CD4-positive, alpha-beta T cell treated with Interleukin-4 for 4 hours (primary cell): ENCODE results near the gene GLYATL1.

Experiments
- DNase-seq: peaks from one replicate; pipeline ENCODE4 v3.0.0-alpha.2; 2020

Gene GLYATL1

DNA sequence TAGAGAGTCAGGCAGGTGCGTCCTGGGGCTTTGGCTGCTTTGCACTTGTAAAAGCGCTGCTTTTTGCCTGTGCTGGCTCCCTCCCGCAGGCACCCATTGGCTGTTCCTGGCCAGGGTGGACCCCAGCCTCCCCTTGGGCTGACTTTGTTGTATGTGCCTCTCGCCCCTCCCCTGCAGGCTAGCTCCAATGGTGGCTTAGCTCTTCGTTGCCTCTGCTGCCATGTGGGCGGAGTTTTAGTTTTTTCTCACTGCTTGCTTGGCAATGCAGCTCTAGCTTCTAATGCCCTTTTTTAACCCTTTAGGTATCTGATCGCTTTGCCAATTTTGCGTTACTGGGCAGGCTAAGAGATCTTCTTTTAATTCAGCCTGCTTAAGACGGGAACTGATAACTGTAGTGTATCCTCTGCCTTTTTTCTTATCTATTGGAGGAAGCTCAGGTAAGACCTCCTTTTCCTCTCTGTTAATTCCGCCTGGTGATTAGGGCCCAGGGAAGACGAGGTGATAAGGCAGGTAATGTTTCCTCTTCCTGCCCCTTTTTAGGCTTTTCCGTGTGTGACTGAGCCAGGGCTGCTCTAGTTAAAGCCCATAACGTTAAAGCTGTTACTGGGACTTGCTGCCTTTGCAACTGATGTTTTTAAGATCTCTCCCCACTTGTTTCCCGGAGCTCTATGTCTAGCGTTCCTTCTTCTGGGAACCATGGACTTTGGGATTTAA lies 11.7 kb upstream of the GLYATL1 start:
- no peak for DNase-seq

GRCh38 chr11:58928107-58928499 lies 11.2 kb upstream of the GLYATL1 start:
- DNase-seq, result no peak

DNA sequence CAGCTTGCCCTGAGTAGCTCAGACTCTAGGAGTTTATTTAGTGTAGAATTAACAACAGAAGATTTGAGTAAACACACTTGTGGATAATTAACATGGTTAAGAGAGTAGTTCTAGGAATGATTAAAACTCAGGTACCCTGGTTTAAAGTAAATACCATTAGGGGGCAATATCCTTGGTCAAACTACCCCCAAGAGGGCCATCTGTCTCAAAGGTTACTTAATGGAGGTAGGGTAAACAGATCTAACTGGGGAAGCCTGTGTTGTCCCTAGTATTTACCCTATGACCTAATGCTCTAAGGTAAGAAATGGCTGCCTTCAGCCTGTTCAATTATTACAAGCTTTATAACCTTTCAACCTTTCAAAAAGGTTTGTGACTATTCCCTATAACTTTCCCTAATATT lies 10.6 kb upstream of the GLYATL1 start:
- no peak for DNase-seq

DNA sequence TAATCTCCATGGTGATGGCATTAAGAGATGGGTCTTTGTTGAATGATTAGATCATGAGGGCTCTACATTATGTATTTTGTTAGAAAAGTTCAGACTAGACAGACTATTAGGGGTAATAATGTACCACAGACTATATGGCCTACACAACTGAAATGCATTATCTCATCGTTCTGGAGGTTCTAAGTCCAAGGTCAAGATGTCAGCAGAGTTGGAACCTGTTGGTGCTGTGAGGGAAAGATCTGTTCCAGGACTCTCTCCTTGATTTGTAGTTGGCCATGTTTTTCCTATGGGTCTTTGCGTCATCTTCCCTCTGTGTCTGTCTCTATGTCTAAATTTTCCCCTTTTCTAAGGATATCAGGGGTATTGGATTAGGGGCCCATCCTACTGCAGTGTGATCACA lies 8.4 kb upstream of the GLYATL1 start:
- DNase-seq, result no peak

DNA sequence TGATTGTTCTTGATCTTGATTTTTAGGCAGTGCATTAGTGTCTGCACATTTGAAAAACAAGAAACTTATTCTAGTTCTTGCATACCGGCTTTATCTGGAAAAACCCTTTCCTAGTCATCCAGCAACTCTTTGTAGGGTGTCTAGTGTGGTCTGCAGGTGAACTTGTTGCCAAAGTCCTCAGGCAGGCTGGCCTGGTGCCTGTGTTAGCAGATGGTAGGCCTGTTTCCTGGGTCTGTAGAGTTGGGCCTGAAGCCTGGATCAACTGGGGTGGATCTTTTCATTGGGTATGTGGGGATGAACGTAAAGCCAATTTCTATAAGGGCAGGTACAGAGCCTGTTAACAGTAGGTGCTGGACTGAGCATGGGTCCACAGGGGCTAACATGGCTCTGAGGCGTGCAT lies 5.6 kb upstream of the GLYATL1 start:
- no peak for DNase-seq

DNA sequence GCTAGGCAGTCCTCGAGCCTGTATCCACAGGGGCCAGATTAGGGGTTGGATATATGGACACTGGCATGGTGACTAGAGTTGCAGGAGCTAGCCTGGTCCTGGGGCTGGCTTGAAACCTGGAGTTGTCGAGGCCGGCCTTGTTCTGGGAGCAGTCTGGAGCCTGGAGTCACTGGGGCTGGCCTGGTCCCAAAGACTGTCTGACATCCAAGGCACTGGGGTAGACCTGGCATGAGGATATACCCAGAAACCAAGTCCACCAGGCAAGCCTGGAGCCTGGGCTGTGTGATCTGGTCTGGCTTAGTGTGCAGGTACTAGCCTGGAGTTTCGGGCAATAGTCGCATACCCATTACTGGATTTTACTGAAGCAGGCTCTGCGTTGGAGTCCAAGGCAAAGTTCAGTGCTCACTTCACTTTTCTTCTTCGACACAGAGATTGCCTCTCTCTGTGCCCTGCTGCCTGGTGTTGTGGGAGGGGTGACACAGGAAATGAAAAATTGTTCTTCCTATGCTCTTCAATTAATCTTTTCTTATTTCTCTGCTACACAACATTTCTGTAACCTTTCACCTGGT lies 4.3 kb upstream of the GLYATL1 start:
- no peak for DNase-seq

- DNase-seq, result no peak
Observed at GRCh38 chr11:58938398-58938797, 890 bp upstream of the GLYATL1 start.

DNA sequence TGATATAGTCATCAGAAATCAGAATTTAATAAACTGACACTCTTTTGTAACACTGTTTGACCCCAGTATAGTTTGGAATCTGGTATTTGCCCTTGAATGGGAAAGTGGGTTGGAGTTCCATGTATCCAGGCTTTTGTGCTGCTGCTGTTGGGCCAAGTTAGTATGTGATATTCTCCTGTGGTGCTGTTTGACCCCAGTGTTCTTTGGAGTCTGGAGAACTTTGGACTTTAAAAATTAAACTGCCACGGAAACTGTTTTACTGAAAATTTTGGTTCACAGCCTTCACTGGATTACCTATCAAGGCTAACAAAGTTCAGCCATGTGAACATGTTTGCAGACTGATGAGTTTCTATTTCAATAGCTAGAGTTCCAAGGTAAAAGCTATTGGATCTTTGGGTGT lies 740 bp downstream of the GLYATL1 start:
- DNase-seq, result no peak

DNA sequence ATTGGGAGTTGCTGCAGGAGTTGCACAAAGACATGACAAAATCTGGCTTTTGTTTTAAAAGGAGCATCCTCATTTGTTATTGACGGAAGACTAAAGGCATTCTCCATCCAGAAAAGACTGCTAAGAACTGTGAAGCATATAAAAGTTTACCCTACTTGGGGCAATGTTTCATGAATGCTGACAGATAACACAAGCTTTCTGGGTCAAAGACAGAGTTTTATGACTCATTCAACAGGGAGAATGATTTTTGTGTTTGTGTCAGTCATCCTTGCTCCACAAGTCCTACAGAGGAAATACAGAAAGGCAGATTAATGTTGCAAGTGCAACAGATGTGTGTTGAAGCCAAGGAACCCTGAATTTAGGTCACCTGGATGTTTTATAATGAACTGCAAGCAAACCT lies 2.5 kb downstream of the GLYATL1 start:
- DNase-seq, result no peak

- DNase-seq, result no peak
Observed at GRCh38 chr11:58945663-58946062, 6.4 kb downstream of the GLYATL1 start.

- DNase-seq, result no peak
Observed at GRCh38 chr11:58949184-58949583, 9.9 kb downstream of the GLYATL1 start.

DNA sequence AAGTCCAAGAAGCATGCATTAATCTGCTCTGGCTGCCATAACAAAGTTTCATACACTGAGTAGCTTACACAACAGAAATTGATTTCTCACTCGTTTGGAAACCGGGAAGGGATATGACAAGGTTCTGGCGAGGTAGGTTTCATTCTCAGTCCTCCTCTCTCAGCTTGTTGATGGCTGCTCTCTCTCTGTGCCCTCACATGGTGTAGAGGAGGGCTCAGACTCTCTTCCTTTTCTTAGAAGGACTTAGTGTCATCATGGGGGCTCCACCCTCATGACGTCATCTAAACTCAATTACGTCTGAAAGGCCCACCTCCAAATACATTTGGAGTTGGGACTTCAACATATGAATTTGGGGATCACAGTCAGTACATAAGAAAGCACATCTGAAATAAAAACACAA lies 18.6 kb downstream of the GLYATL1 start:
- no peak for DNase-seq

GRCh38 chr11:58958500-58958899 lies 19.2 kb downstream of the GLYATL1 start:
- DNase-seq, result peak; percentile 25

DNA sequence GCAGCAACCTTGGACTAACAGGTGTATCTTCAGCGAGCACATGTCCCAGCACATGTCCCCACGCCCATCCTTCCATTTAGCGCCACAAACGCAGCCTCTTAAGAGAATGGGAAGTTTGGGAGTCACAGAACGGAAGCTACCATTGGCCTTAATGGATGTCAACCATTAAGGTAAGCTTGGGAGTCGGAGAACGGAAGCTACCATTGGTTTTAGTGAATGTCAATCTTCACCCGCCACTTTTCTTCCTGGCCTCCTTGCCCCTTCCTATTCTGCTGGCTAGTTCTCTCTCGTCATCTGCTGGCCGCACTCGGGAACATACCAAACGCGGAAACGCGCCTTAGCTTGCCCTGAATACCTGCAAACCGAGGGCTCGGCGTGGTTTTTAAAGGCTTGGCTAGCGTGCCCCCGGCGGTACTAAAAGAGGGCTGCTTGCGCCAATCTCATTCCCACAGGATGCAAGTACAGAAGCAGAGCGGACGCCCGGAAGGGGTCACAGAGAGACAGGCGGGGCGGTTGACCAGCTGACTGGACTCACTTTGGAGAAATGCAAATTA lies 24.3 kb downstream of the GLYATL1 start:
- DNase-seq, result no peak

DNA sequence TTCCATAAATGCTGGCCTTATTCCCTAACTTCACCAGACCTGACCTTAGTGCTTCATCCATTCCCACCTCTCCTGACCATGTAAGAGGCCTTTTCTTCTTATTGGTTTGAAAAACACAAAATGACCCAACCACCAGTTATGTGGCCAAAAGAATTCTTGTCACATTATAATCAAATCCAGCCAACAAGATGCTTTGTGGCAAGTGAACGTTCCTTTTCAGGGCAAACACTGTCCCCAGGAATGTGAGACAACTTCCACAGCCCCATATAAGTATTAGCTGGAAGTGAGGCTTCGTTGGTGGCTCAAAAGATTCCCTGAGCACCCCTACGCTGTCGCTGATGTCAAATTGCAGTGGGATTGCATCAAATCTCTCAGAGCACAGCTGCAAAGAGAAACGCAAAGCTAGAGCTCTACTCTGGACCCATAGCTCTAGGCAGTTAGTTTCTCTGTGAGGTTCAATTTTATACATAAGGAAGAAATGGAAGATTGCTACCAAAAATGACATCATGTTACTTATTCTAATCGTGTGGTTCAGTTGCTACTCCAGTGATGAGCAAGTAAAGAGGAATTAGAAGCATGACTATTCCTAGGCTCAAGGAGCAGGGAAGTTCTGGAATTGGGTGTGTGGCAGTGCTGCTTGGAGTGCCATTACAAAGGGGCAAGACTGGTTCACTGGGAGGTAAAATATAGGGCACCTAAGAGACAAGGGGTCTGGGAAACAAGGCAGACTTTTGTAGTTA lies 26.1 kb downstream of the GLYATL1 start:
- no peak for DNase-seq

DNA sequence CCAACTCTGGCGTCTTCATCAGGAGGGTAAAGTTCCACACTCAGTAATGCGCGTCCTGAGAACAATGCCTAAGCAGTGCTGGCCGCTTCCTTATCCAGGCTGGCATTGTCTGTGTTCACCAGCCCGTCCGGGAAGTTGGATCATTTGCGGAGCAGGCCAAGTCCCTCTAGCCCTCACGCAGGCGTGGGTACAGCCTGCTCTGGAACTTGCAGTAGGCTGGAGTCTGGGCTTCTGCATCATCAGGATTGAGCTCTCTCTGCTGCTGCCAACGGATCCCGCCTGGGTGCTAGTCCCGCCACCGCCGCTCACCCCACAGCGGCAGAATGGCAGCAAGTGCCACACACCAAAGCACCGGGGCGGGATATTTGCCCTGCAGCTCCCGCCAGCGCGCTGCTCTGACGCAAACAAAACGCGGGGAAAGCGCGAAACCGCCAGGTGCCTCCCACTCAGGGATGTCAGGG lies 29.0 kb downstream of the GLYATL1 start:
- no peak for DNase-seq

DNA sequence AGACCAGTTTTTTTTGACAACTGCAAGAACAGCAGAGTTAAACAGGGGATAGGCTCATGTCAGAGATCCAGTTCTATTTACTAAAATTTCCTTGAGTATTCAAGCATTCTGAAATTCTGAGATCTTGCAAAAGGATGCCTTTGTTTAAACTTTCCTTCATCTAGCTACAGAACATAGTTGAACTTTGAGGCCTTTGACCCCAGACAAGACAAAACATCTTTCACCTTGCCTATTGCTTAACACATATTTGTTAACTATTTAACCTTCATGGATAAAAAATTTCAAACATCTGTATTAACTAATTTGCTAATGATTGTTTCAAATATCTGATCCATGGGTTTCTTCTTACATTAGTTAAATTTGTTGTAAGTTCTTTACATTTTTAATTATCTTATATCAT lies 38.2 kb downstream of the GLYATL1 start:
- DNase-seq, result no peak

DNA sequence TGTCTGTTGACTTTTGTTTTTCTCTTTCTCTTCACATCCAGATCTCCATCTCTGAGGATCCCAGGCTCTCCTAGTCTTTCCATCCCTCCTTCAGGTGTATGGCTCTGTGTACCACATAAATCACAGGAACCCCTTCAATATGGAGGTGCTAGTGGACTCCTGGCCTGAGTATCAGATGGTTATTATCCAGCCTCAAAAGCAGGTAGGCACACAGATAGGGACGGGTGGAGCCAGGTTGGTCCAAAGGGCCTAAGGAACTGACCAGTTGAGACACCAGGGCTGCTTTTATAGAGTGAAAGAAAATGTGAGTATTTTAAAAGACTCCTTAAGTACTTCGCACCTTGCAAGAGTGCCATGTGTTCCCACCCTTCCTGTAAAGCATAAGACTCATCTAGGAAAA lies 39.9 kb downstream of the GLYATL1 start:
- DNase-seq, result no peak

DNA sequence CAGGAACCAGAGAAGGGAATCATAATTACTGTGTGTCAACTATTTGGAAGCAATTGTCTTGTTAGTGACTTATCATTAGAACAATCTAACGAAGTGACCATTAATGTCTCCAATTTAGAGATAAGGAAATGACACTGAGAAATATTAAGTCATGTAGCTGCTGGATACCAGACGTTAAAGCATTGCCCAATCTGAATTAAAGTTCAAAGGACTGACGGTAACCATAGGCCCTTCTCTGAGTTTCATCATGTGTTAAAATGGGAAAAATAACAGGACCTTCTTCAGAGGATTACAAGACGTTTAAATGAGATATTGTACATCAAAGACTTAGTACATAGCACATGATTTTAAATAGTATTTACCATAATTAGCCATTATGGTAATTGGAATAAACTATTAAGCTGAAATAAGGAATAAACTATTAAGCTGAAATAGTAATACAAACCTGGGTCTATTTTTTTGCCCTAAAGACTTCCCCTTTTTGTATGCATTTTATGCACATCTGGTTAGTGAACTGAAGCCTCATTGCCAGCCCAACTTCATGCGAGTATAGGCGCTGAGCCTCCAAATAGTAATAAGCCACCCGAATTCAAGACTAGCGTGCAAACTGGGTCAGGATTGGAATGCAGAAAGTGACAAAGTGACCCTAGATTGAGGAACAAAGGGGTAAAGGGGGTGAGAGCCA lies 41.0 kb downstream of the GLYATL1 start:
- DNase-seq, result no peak

DNA sequence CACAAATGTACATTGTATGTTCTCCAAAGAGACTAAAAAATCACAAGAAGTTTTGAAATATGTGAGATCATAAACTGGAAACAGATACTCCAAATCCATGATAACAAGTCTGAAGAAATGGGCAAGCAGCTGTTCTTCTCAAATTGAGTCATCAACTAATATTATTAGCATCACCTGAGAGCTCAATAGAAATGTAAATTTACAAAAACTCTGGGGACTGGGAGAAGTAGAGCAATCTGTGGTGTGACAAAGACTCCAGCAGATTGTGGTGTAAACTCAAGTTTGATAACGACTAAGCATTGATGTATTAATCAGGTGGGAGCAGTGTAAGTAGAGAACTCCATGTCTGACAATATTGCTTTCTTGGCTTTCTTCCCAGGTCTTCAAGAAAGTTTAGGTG lies 53.2 kb downstream of the GLYATL1 start:
- no peak for DNase-seq

- DNase-seq, result no peak
Observed at GRCh38 chr11:58994171-58994570, 54.9 kb downstream of the GLYATL1 start.

- DNase-seq, result no peak
Observed at GRCh38 chr11:58998480-58999290, 59.4 kb downstream of the GLYATL1 start.

DNA sequence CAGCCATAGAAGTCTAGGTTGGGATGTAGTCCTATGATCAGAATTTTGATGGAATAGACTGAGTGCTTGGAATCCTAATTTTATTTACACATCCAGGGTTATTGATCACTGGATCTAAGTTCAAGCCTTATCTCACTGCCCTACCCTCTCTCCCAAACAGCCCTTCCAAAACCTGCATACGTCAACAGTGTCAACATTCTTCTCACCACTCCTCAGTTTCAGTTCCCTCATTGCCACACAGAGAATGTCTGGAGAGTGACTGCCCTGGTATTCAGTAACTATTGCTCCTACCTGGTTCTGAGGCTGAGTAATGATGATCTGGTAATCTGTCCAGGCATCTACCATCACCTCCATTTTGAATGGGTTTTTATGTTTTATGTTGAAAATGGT lies 60.0 kb downstream of the GLYATL1 start:
- DNase-seq, result no peak
